Small intestine (tissue), 7 donors: ENCODE results near the gene ELMO1. TPM values are rescaled to one million over a fixed set of nuclear protein-coding genes. Genes with fewer than 3 reads are reported as not detected.

Experiments
- DNase-seq, 2 donors: peaks; one replicate each; pipeline versions ENCODE4 v3.0.0 to v3.0.0-alpha.2; 2013
- FAIRE-seq: peaks from 2 replicates; lab custom pipeline; 2012; peaks lifted over from hg19 to GRCh38; lab: Jason Lieb, UNC
- H3K27ac ChIP-seq, 3 donors: one replicate each; pipeline ENCODE4 v1.5.1; 2013; ENCODE audit warnings: low read length in 2 of 3, mild to moderate bottlenecking in 2 of 3, control low read depth in 1 of 3, inconsistent platforms in 1 of 3, low read depth in 1 of 3, moderate library complexity in 1 of 3
- H3K27me3 ChIP-seq, 3 donors: one replicate each; pipeline ENCODE4 v1.6.1; 2013; ENCODE audit warnings: low read length in 3 of 3, inconsistent platforms in 1 of 3; ENCODE audit not compliant: control insufficient read depth in 3 of 3, insufficient read depth in 3 of 3
- H3K36me3 ChIP-seq, 3 donors: one replicate each; pipeline ENCODE4 v1.6.1; 2013; ENCODE audit warnings: low read length in 3 of 3, inconsistent platforms in 1 of 3, low read depth in 1 of 3, mild to moderate bottlenecking in 1 of 3, moderate library complexity in 1 of 3; ENCODE audit not compliant: control insufficient read depth in 3 of 3, insufficient read depth in 2 of 3
- H3K4me1 ChIP-seq, 3 donors: one replicate each; pipeline ENCODE4 v1.6.1; 2013; ENCODE audit warnings: low read length in 2 of 3, inconsistent platforms in 1 of 3, low read depth in 1 of 3, mild to moderate bottlenecking in 1 of 3, moderate library complexity in 1 of 3; ENCODE audit not compliant: control insufficient read depth in 3 of 3, insufficient read depth in 2 of 3
- H3K4me3 ChIP-seq, 3 donors: one replicate each; pipeline ENCODE4 v1.5.1; 2013; ENCODE audit warnings: low read length in 3 of 3, control low read depth in 1 of 3, inconsistent platforms in 1 of 3, low read depth in 1 of 3, mild to moderate bottlenecking in 1 of 3, moderate library complexity in 1 of 3
- H3K9me3 ChIP-seq, 2 donors: one replicate each; pipeline ENCODE4 v1.6.1; 2013; ENCODE audit warnings: low read depth in 1 of 2, low read length in 1 of 2; ENCODE audit not compliant: control insufficient read depth in 2 of 2, insufficient read depth in 1 of 2
- WGBS, 3 donors: extraction: QIAGEN DNeasy Blood & Tissue Kit; methylation state at CpG; one replicate each; pipeline ENCODE4 v1.1.7; 2013; 5-methylcytosine and 5-hydroxymethylcytosine counted together
- polyA plus RNA-seq, 4 donors: library from polyadenylated mRNA; stranded (reverse) in 3 of 4; unstranded in 1 of 4; fragments of 200-250 nt in 3 of 4; fragments of 120-200 nt in 1 of 4; gene quantifications; one replicate each; pipeline versions ENCODE4 v1.2.1 to v1.2.3, GENCODE V29; 2013
- donor health status: healthy with polysubstance abuse.
- donor health status: control.
- donor health status: control.
- donor health status: Bipolar disorder and iron deficiency.
- donor health status: healthy.

ELMO1 gene
- polyA plus RNA-seq, 4 donors, result 1.8 to 9.3 (median 7.3) TPM

GRCh38 chr7:37376386-37376785 lies 72.3 kb downstream of the ELMO1 start:
- no peak for FAIRE-seq
- H3K4me1 ChIP-seq, result no peaks in the 10 kb centered on the region
- H3K36me3 ChIP-seq, result no peaks in the 10 kb centered on the region
- peaks cover 0 to 15% of the 10 kb centered on the region in 2 donors for H3K9me3 ChIP-seq
- H3K27ac ChIP-seq, result no peak overlapping the region
- H3K4me3 ChIP-seq, result no peak overlapping the region
- no peak for DNase-seq
- 64 to 80% (median 77%) methylated on average over 8 of the region's 8 CpGs for WGBS, 3 donors
- no peaks in the 10 kb centered on the region for H3K27me3 ChIP-seq

GRCh38 chr7:37372750-37373149 lies 75.9 kb downstream of the ELMO1 start:
- no peaks in the 10 kb centered on the region for H3K27me3 ChIP-seq
- no peak overlapping the region for H3K4me3 ChIP-seq
- DNase-seq (no peak), FAIRE-seq (no peak)
- H3K4me1 ChIP-seq, result peaks cover 0 to 9% (median 0%) of the 10 kb centered on the region in 3 donors
- no peak overlapping the region for H3K27ac ChIP-seq
- no peaks in the 10 kb centered on the region for H3K36me3 ChIP-seq
- WGBS, 3 donors, result 93 to 96% (median 95%) methylated on average over 3 of the region's 3 CpGs
- H3K9me3 ChIP-seq, result peaks cover 0 to 15% of the 10 kb centered on the region in 2 donors

GRCh38 chr7:37371755-37372154 lies 76.9 kb downstream of the ELMO1 start:
- no peaks in the 10 kb centered on the region for H3K27me3 ChIP-seq
- WGBS, 3 donors, result 64 to 70% (median 64%) methylated on average over 5 of the region's 5 CpGs
- FAIRE-seq (no peak), DNase-seq (no peak)
- peaks cover 0 to 10% of the 10 kb centered on the region in 2 donors for H3K9me3 ChIP-seq
- no peaks in the 10 kb centered on the region for H3K36me3 ChIP-seq
- H3K27ac ChIP-seq, result no peak overlapping the region
- peaks cover 0 to 9% (median 0%) of the 10 kb centered on the region in 3 donors for H3K4me1 ChIP-seq
- H3K4me3 ChIP-seq, result no peak overlapping the region

- Histone ChIP-seq H3K27ac (peak overlapping the region in 1 of 3 donors; percentile 36), H3K9me3 (no peaks in the 10 kb centered on the region), H3K27me3 (no peaks in the 10 kb centered on the region), H3K4me3 (no peak overlapping the region), H3K36me3 (no peaks in the 10 kb centered on the region), H3K4me1 (peaks cover 0 to 9% (median 0%) of the 10 kb centered on the region in 3 donors)
- FAIRE-seq (no peak), DNase-seq (peak; percentile 35 to 86)
- WGBS, 3 donors, result 14 to 62% (median 46%) methylated on average over 4 of the region's 4 CpGs
Observed at GRCh38 chr7:37369906-37370305, 78.8 kb downstream of the ELMO1 start.

GRCh38 chr7:37368540-37368939 lies 80.1 kb downstream of the ELMO1 start:
- H3K4me1 ChIP-seq, result peaks cover 0 to 9% (median 0%) of the 10 kb centered on the region in 3 donors
- WGBS, 3 donors, result 25 to 56% (median 36%) methylated on average over 1 of the region's 1 CpG
- H3K9me3 ChIP-seq, result no peaks in the 10 kb centered on the region
- H3K27me3 ChIP-seq, result no peaks in the 10 kb centered on the region
- FAIRE-seq, result no peak
- no peak overlapping the region for H3K27ac ChIP-seq
- H3K36me3 ChIP-seq, result no peaks in the 10 kb centered on the region
- no peak overlapping the region for H3K4me3 ChIP-seq
- peak in 1 of 2 donors; percentile 68 for DNase-seq

GRCh38 chr7:37367010-37367409 lies 81.7 kb downstream of the ELMO1 start:
- H3K36me3 ChIP-seq, result no peaks in the 10 kb centered on the region
- WGBS, 3 donors, result 71 to 84% (median 77%) methylated on average over 3 of the region's 3 CpGs
- H3K4me1 ChIP-seq, result peaks cover 0 to 9% (median 0%) of the 10 kb centered on the region in 3 donors
- no peak for DNase-seq
- H3K9me3 ChIP-seq, result no peaks in the 10 kb centered on the region
- FAIRE-seq, result no peak
- H3K4me3 ChIP-seq, result no peak overlapping the region
- H3K27me3 ChIP-seq, result no peaks in the 10 kb centered on the region
- H3K27ac ChIP-seq, result no peak overlapping the region

- no peak overlapping the region for H3K4me3 ChIP-seq
- no peak for FAIRE-seq
- 83 to 88% (median 88%) methylated on average over 3 of the region's 3 CpGs for WGBS, 3 donors
- no peaks in the 10 kb centered on the region for H3K27me3 ChIP-seq
- no peak overlapping the region for H3K27ac ChIP-seq
- H3K4me1 ChIP-seq, result peaks cover 0 to 9% (median 0%) of the 10 kb centered on the region in 3 donors
- H3K36me3 ChIP-seq, result no peaks in the 10 kb centered on the region
- H3K9me3 ChIP-seq, result no peaks in the 10 kb centered on the region
- no peak for DNase-seq
Observed at GRCh38 chr7:37366445-37366844, 82.2 kb downstream of the ELMO1 start.

GRCh38 chr7:37365405-37365804 lies 83.3 kb downstream of the ELMO1 start:
- peaks cover 0 to 6% (median 0%) of the 10 kb centered on the region in 3 donors for H3K4me1 ChIP-seq
- FAIRE-seq (no peak), DNase-seq (no peak)
- no peak overlapping the region for H3K27ac ChIP-seq
- H3K36me3 ChIP-seq, result no peaks in the 10 kb centered on the region
- H3K27me3 ChIP-seq, result no peaks in the 10 kb centered on the region
- no peak overlapping the region for H3K4me3 ChIP-seq
- no peaks in the 10 kb centered on the region for H3K9me3 ChIP-seq
- 63 to 73% (median 73%) methylated on average over 4 of the region's 4 CpGs for WGBS, 3 donors

GRCh38 chr7:37364856-37365255 lies 83.8 kb downstream of the ELMO1 start:
- FAIRE-seq, result no peak

More at GRCh38 chr7:37364856-37365255, 83.8 kb downstream of the ELMO1 start:
- no peaks in the 10 kb centered on the region for H3K27me3 ChIP-seq
- H3K4me3 ChIP-seq, result no peak overlapping the region
- 74 to 79% (median 75%) methylated on average over 8 of the region's 8 CpGs for WGBS, 3 donors
- no peaks in the 10 kb centered on the region for H3K9me3 ChIP-seq
- no peak overlapping the region for H3K27ac ChIP-seq
- H3K4me1 ChIP-seq, result peaks cover 0 to 6% (median 0%) of the 10 kb centered on the region in 3 donors
- H3K36me3 ChIP-seq, result no peaks in the 10 kb centered on the region
- DNase-seq, result no peak
